ENCODE measurements around the gene PPP3R1. TPM values are rescaled to one million over a fixed set of nuclear protein-coding genes. Genes with fewer than 3 reads are reported as not detected.

The PPP3R1 gene
- total and polyA plus RNA-seq, 2 of the 8 experiments (the other 6 are each of a cell fraction or from before 2014, with no cell fraction given), result 9.3 to 85.1 TPM

- TF ChIP-seq CHD7 (IDR thresholded peaks at IDR 0.05; ENCODE audit: insufficient replicate concordance, low read length) (no peak), NRF1 (IDR thresholded peaks at IDR 0.05; ENCODE audit: low read depth, low read length) (no peak), NANOG (IDR thresholded peaks at IDR 0.05; ENCODE audit: insufficient read depth, low read depth, low read length, poor library complexity, severe bottlenecking) (no peak), CBX5 (IDR thresholded peaks at IDR 0.05; ENCODE audit: low read depth, low read length) (no peak)
Observed at GRCh38 chr2:68177541-68177940, 74.8 kb downstream of the PPP3R1 start (continued).

All from H1 (cell line).